ENCODE measurements around the gene SPAG9. TPM values are rescaled to one million over a fixed set of nuclear protein-coding genes. Genes with fewer than 3 reads are reported as not detected.
A peak's percentile ranks its signal among the peaks of the same experiment; 100 is the strongest.

SPAG9 gene
- total and polyA plus RNA-seq, 10 donors = 10.7 to 94.6 (median 78.3) TPM

GRCh38 chr17:50953831-50954601, 166.7 kb downstream of the SPAG9 start:
- DNase-seq = no peak
- TF ChIP-seq POLR2A (IDR thresholded peaks at IDR 0.05) = no peak
- no peak for TF ChIP-seq CTCF (IDR thresholded peaks at IDR 0.05 in 8 of 11, conservative IDR thresholded peaks at IDR 0.05 in 3 of 11)
- TF ChIP-seq POLR2AphosphoS5 (IDR thresholded peaks at IDR 0.05) = peak in 2 of 3 donors; percentile 42 to 81
- peaks cover 0 to 6% (median 0%) of the 10 kb centered on the region in 7 donors for H3K27me3 ChIP-seq (replicated peaks in 1 of 7)
- peak overlapping the region in 6 of 8 donors; percentile 26 to 77 (median 69) for H3K27ac ChIP-seq
- peaks cover 26 to 71% (median 47%) of the 10 kb centered on the region in 6 donors for H3K4me1 ChIP-seq
- no peaks in the 10 kb centered on the region for H3K9me3 ChIP-seq
- H3K4me3 ChIP-seq = no peak overlapping the region
- H3K36me3 ChIP-seq = peaks cover 0 to 9% (median 0%) of the 10 kb centered on the region in 6 donors
- 37 to 64% (median 57%) methylated on average over 9 to 17 of the region's 17 CpGs for WGBS, 5 donors
- intact Hi-C loops (cut with DNase I; ENCODE audit: low total_unique reads) = no loop called here

- no peak for TF ChIP-seq POLR2AphosphoS5 (IDR thresholded peaks at IDR 0.05)
- TF ChIP-seq POLR2A (IDR thresholded peaks at IDR 0.05) = no peak
- TF ChIP-seq CTCF (IDR thresholded peaks at IDR 0.05 in 8 of 11, conservative IDR thresholded peaks at IDR 0.05 in 3 of 11) = no peak
- peak overlapping the region in 6 of 8 donors; percentile 26 to 77 (median 64) for H3K27ac ChIP-seq
- peaks cover 29 to 77% (median 53%) of the 10 kb centered on the region in 6 donors for H3K4me1 ChIP-seq
- intact Hi-C loops (cut with DNase I; ENCODE audit: low total_unique reads) = no loop called here
- no peak for DNase-seq
- H3K9me3 ChIP-seq = no peaks in the 10 kb centered on the region
- peaks cover 0 to 9% (median 0%) of the 10 kb centered on the region in 6 donors for H3K36me3 ChIP-seq
- H3K27me3 ChIP-seq (replicated peaks in 1 of 7) = peaks cover 0 to 6% (median 0%) of the 10 kb centered on the region in 7 donors
- 74 to 88% (median 82%) methylated on average over 5 of the region's 5 CpGs for WGBS, 5 donors
- no peak overlapping the region for H3K4me3 ChIP-seq
Measured at GRCh38 chr17:50953518-50953830, 167.2 kb downstream of the SPAG9 start.

GRCh38 chr17:50952889-50953288, 167.8 kb downstream of the SPAG9 start:
- no peak overlapping the region for H3K4me3 ChIP-seq
- TF ChIP-seq POLR2AphosphoS5 (IDR thresholded peaks at IDR 0.05) (no peak), POLR2A (IDR thresholded peaks at IDR 0.05) (no peak), CTCF (IDR thresholded peaks at IDR 0.05 in 8 of 11, conservative IDR thresholded peaks at IDR 0.05 in 3 of 11) (no peak)
- intact Hi-C loops (cut with DNase I; ENCODE audit: low total_unique reads) = no loop called here
- peaks cover 0 to 6% (median 0%) of the 10 kb centered on the region in 7 donors for H3K27me3 ChIP-seq (replicated peaks in 1 of 7)
- H3K36me3 ChIP-seq = peaks cover 0 to 3% (median 0%) of the 10 kb centered on the region in 6 donors
- H3K4me1 ChIP-seq = peaks cover 33 to 82% (median 57%) of the 10 kb centered on the region in 6 donors
- WGBS, 5 donors = 68 to 94% (median 77%) methylated on average over 6 of the region's 6 CpGs
- no peak for DNase-seq
- peak overlapping the region in 1 of 8 donors; percentile 71 for H3K27ac ChIP-seq
- H3K9me3 ChIP-seq = no peaks in the 10 kb centered on the region

GRCh38 chr17:50952013-50952412, 168.7 kb downstream of the SPAG9 start:
- no peak overlapping the region for H3K4me3 ChIP-seq
- H3K27me3 ChIP-seq (replicated peaks in 1 of 7) = peaks cover 0 to 6% (median 0%) of the 10 kb centered on the region in 7 donors
- no peak for DNase-seq
- WGBS, 5 donors = 29 to 45% (median 39%) methylated on average over 5 of the region's 5 CpGs
- intact Hi-C loops (cut with DNase I; ENCODE audit: low total_unique reads) = no loop called here
- H3K9me3 ChIP-seq = no peaks in the 10 kb centered on the region
- peaks cover 33 to 87% (median 58%) of the 10 kb centered on the region in 6 donors for H3K4me1 ChIP-seq
- peak overlapping the region in 2 of 8 donors; percentile 0 to 30 for H3K27ac ChIP-seq
- no peak for TF ChIP-seq POLR2A (IDR thresholded peaks at IDR 0.05)
- peak in 1 of 3 donors; percentile 36 for TF ChIP-seq POLR2AphosphoS5 (IDR thresholded peaks at IDR 0.05)
- TF ChIP-seq CTCF (IDR thresholded peaks at IDR 0.05 in 8 of 11, conservative IDR thresholded peaks at IDR 0.05 in 3 of 11) = no peak
- no peaks in the 10 kb centered on the region for H3K36me3 ChIP-seq
